Lower leg skin (tissue), 3 donors: ENCODE results near the gene TUFM.

Experiments used
- POLR2A ChIP-seq, 2 donors: fragments of 450-650 bp; IDR thresholded peaks; one replicate each; pipeline ENCODE4 v1.6.1; 2016 to 2017; ENCODE audit warnings: antibody characterized with exemption in 2 of 2, mild to moderate bottlenecking in 1 of 2, moderate library complexity in 1 of 2
- TF ChIP-seq, protein P1 (sequence below), 3 donors: fragments of 450-650 bp; IDR thresholded peaks; one replicate each; pipeline ENCODE4 v1.5.1; 2016; ENCODE audit warnings: antibody characterized with exemption in 3 of 3, mild to moderate bottlenecking in 3 of 3, moderate library complexity in 2 of 3

GRCh38 chr16:28820016-28820415 lies 26.1 kb downstream of the TUFM start:
- TF ChIP-seq, protein P1, sequence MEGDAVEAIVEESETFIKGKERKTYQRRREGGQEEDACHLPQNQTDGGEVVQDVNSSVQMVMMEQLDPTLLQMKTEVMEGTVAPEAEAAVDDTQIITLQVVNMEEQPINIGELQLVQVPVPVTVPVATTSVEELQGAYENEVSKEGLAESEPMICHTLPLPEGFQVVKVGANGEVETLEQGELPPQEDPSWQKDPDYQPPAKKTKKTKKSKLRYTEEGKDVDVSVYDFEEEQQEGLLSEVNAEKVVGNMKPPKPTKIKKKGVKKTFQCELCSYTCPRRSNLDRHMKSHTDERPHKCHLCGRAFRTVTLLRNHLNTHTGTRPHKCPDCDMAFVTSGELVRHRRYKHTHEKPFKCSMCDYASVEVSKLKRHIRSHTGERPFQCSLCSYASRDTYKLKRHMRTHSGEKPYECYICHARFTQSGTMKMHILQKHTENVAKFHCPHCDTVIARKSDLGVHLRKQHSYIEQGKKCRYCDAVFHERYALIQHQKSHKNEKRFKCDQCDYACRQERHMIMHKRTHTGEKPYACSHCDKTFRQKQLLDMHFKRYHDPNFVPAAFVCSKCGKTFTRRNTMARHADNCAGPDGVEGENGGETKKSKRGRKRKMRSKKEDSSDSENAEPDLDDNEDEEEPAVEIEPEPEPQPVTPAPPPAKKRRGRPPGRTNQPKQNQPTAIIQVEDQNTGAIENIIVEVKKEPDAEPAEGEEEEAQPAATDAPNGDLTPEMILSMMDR (IDR thresholded peaks at IDR 0.05): no peak
- no peak for TF ChIP-seq POLR2A (IDR thresholded peaks at IDR 0.05)
